HepG2 (cell line): Measurements from ENCODE around the gene PNPLA2. TPM values are rescaled to one million over a fixed set of nuclear protein-coding genes. Genes with fewer than 3 reads are reported as not detected.

Experiments used
- ATF7-NPFF ChIP-seq: sonication (generic); formaldehyde crosslinking; IDR thresholded peaks from 2 replicates; pipeline ENCODE4 v1.8.1; 2023; ENCODE audit warnings: mild to moderate bottlenecking, low read depth, missing genetic modification reagents, moderate library complexity
- BHLHE40 ChIP-seq: IDR thresholded peaks from 2 replicates; pipeline ENCODE4 v1.6.1; 2011; ENCODE audit warnings: low read length, improper control_type of control experiment
- CREB3 ChIP-seq: sonication (generic); formaldehyde crosslinking; IDR thresholded peaks from 2 replicates; pipeline ENCODE4 v1.5.0; 2020; ENCODE audit warnings: missing genetic modification reagents
- DRAP1 ChIP-seq: IDR thresholded peaks from 2 replicates; pipeline ENCODE4 v1.6.1; 2016; ENCODE audit warnings: missing genetic modification reagents, missing compliant biosample characterization
- GRHL1 ChIP-seq: sonication (generic); formaldehyde crosslinking; conservative IDR thresholded peaks from 2 replicates; pipeline ENCODE4 v1.8.0; 2022; ENCODE audit warnings: missing genetic modification reagents
- HDAC1 ChIP-seq: sonication (generic); formaldehyde crosslinking; IDR thresholded peaks from 2 replicates; pipeline ENCODE4 v1.5.1; 2020; ENCODE audit warnings: mild to moderate bottlenecking, missing genetic modification reagents
- HDAC2 ChIP-seq: sonication (generic); formaldehyde crosslinking; IDR thresholded peaks from 2 replicates; pipeline ENCODE4 v1.4.0; 2020; ENCODE audit warnings: missing genetic modification reagents
- LCORL ChIP-seq, 2 experiments: fragments of 450-650 bp in 1 of 2; sonication (generic) in 1 of 2; formaldehyde crosslinking in 1 of 2; IDR thresholded peaks; 2 replicates each; pipeline versions ENCODE4 v1.5.0 to v1.6.1; 2017 to 2020; ENCODE audit warnings: antibody characterized with exemption in 1 of 2, missing genetic modification reagents in 1 of 2
- POGK ChIP-seq: sonication (generic); formaldehyde crosslinking; conservative IDR thresholded peaks from 2 replicates; pipeline ENCODE4 v1.8.0; 2022; ENCODE audit warnings: mild to moderate bottlenecking, moderate library complexity, missing genetic modification reagents
- SNAI1 ChIP-seq: sonication (generic); formaldehyde crosslinking; IDR thresholded peaks from 2 replicates; pipeline ENCODE4 v1.5.0; 2020; ENCODE audit warnings: mild to moderate bottlenecking, missing genetic modification reagents, borderline replicate concordance
- SNAPC4 ChIP-seq: sonication (generic); formaldehyde crosslinking; IDR thresholded peaks from 2 replicates; pipeline ENCODE4 v1.4.0; 2020; ENCODE audit warnings: mild to moderate bottlenecking, missing genetic modification reagents
- TBP ChIP-seq: sonication (generic); formaldehyde crosslinking; IDR thresholded peaks from 2 replicates; pipeline ENCODE4 v1.5.0; 2020; ENCODE audit warnings: missing genetic modification reagents
- ZNF350 ChIP-seq: sonication (generic); formaldehyde crosslinking; IDR thresholded peaks from 2 replicates; pipeline ENCODE4 v1.4.0; 2020; ENCODE audit warnings: mild to moderate bottlenecking, low read depth, missing genetic modification reagents, borderline replicate concordance
- ZXDC ChIP-seq: sonication (generic); formaldehyde crosslinking; IDR thresholded peaks from 2 replicates; pipeline ENCODE4 v1.5.0; 2020; ENCODE audit warnings: mild to moderate bottlenecking, missing genetic modification reagents
- polyA plus RNA-seq, 8 experiments: library from polyadenylated mRNA; depleted of rRNA in 3 of 8; stranded (reverse) in 7 of 8; unstranded in 1 of 8; fragments of >200 nt; fragmentation: Illumina TruSeq in 4 of 8; extraction: Trizol in 4 of 8; gene quantifications; 2 replicates each; pipeline versions ENCODE4 v1.2.1 to v1.2.3, GENCODE V29; 2011 to 2016; ENCODE audit warnings: low read depth in 4 of 8, missing spikeins in 1 of 8, mixed read lengths in 1 of 8; ENCODE audit not compliant: insufficient read depth in 1 of 8
- total RNA-seq, 5 experiments: library from RNA; depleted of rRNA; stranded (reverse); fragments of >200 nt; fragmentation: Illumina TruSeq; extraction: Trizol; gene quantifications; 2 replicates each; pipeline ENCODE4 v1.2.3, GENCODE V29; 2016; ENCODE audit warnings: low read depth in 1 of 5

The PNPLA2 gene
- total and polyA plus RNA-seq, 2 of the 13 experiments (the other 11 are each of a cell fraction or from before 2014, with no cell fraction given) = 10.5 to 43.2 TPM

GRCh38 chr11:838441-839279 is 19.9 kb downstream of the PNPLA2 start (continued):
- no peak for TF ChIP-seq GRHL1
- TF ChIP-seq ATF7-NPFF (CRISPR knock-in tag) = peak; percentile 43
- peak; percentile 48; the same call in 1 of the 2 replicates for TF ChIP-seq DRAP1
- 0 out of 2 replicates have a peak, but pooled peaks have one; percentile 7 for TF ChIP-seq LCORL (IDR thresholded peaks at IDR 0.05)
- TF ChIP-seq LCORL (CRISPR knock-in tag; IDR thresholded peaks at IDR 0.05) = peak; percentile 88
- no peak for TF ChIP-seq SNAPC4 (CRISPR knock-in tag)
- TF ChIP-seq ZNF350 = peak; percentile 65
- TF ChIP-seq TBP = no peak
- no peak for TF ChIP-seq SNAI1 (CRISPR knock-in tag)
- no peak for TF ChIP-seq BHLHE40
- TF ChIP-seq HDAC2 (CRISPR knock-in tag) = peak; percentile 79; the same call in 1 of the 2 replicates
- no peak for TF ChIP-seq CREB3 (CRISPR knock-in tag)
- TF ChIP-seq POGK = no peak
- TF ChIP-seq HDAC1 = peak; percentile 82
- TF ChIP-seq ZXDC (CRISPR knock-in tag) = peak; percentile 81; the same call in 1 of the 2 replicates
